CD4-positive, alpha-beta T cell treated with Interleukin-12 subunit alpha and Interleukin-12 subunit beta, for 1 hour (primary cell): ENCODE results near the gene OR52E4.

ENCODE experiments used
- DNase-seq: peaks from one replicate; pipeline ENCODE4 v3.0.0-alpha.2; 2020

The OR52E4 gene

GRCh38 chr11:5929571-5930368 is 49.3 kb downstream of the OR52E4 start:
- DNase-seq = no peak

- no peak for DNase-seq
Measured at GRCh38 chr11:5930614-5931013, 50.2 kb downstream of the OR52E4 start.

- DNase-seq = no peak
Measured at GRCh38 chr11:5931061-5931460, 50.6 kb downstream of the OR52E4 start.

GRCh38 chr11:5932671-5933070 is 52.2 kb downstream of the OR52E4 start:
- DNase-seq = no peak

- no peak for DNase-seq
Measured at GRCh38 chr11:5933116-5933515, 52.7 kb downstream of the OR52E4 start.
